Left ventricle myocardium inferior (tissue), 1 donor: ENCODE measurements around the gene AMZ2. TPM values are rescaled to one million over a fixed set of nuclear protein-coding genes. Genes with fewer than 3 reads are reported as not detected.
A peak's percentile ranks its signal among the peaks of the same experiment; 100 is the strongest.
"Not testable (repeated sequence)": the region's sequence is repeated elsewhere in the genome, so short reads cannot be mapped to it uniquely, and the experiment has no call there.

Source experiments
- DNase-seq: peaks from one replicate; pipeline ENCODE4 v3.0.0-alpha.2; 2020
- H3K27ac ChIP-seq: fragments of 200-600 bp; replicated peaks from 2 replicates; pipeline ENCODE4 v1.8.0; 2021
- H3K27me3 ChIP-seq: fragments of 200-600 bp; 2 replicates; pipeline ENCODE4 v1.8.0; 2021; ENCODE audit warnings: low read depth
- H3K36me3 ChIP-seq: fragments of 200-600 bp; 2 replicates; pipeline ENCODE4 v1.8.0; 2021
- H3K4me1 ChIP-seq: fragments of 200-600 bp; 2 replicates; pipeline ENCODE4 v1.8.0; 2021
- H3K4me3 ChIP-seq: fragments of 200-600 bp; 2 replicates; pipeline ENCODE4 v1.8.0; 2021; ENCODE audit warnings: mild to moderate bottlenecking, moderate library complexity
- H3K9me3 ChIP-seq: fragments of 200-600 bp; replicated peaks from 2 replicates; pipeline ENCODE4 v1.8.0; 2021
- CTCF ChIP-seq: fragments of 200-600 bp; IDR thresholded peaks from 2 replicates; pipeline ENCODE4 v1.8.0; 2021; ENCODE audit warnings: antibody characterized with exemption, mild to moderate bottlenecking, borderline replicate concordance
- intact Hi-C: fragments of 100-400 bp; cut with micrococcal nuclease; formaldehyde crosslinking; loops from one replicate; pipeline ENCODE4 v1.11.0; 2022
- long read RNA-seq: library from polyadenylated mRNA; unstranded; transcript quantifications from one replicate; pipeline ENCODE4 v2.0.0, GENCODE V29; 2021
- total RNA-seq: library from RNA; stranded (reverse); fragmentation: NEBNext Ultra II Directional; extraction: Animal tissue kit (Norgen Biotek cat#: 25700); gene quantifications from one replicate; pipeline ENCODE4 v1.2.1, GENCODE V29; 2021
- donor health status: DM: no; HTN: yes; CAD: no; lungs with severe emphysema.

Gene AMZ2
- 99.9 TPM for total RNA-seq
- long read RNA-seq, transcript AMZ2-203 (8 exons, 1,378 nt): minor isoform, 23 of 160 reads
- long read RNA-seq, transcript AMZ2-202 (7 exons, 2,402 nt): major isoform, 99 of 160 reads
- long read RNA-seq, partial matches to known transcripts: 3 of 160 reads
- long read RNA-seq, other reads (novel, unspliced or antisense): 32 of 160 reads

GRCh38 chr17:68247445-68248198, at the start of gene AMZ2:
Gene AMZ2 (plus strand): TSS chr17:68248043. CDS start chr17:68250188, 2,145 bp downstream.
- intact Hi-C loops: no loop called here
- no peaks in the 10 kb centered on the region for H3K27me3 ChIP-seq
- peak within 1 kb of the TSS; percentile 88 for H3K4me3 ChIP-seq
- DNase-seq: peak; percentile 94
- peaks cover 28% of the 10 kb centered on the region for H3K4me1 ChIP-seq
- peak within 1 kb of the TSS; percentile 98 for H3K27ac ChIP-seq
- no peaks in the 10 kb centered on the region for H3K9me3 ChIP-seq
- peaks cover 18% of the 10 kb centered on the region for H3K36me3 ChIP-seq
- no peak for TF ChIP-seq CTCF

- DNase-seq: no peak
- Histone ChIP-seq H3K36me3 (no peaks in the 10 kb centered on the region), H3K27ac (peak overlapping the region; percentile 9), H3K9me3 (no peaks in the 10 kb centered on the region), H3K4me3 (peak overlapping the region; percentile 68), H3K4me1 (peaks cover 57% of the 10 kb centered on the region), H3K27me3 (peaks cover 57% of the 10 kb centered on the region)
- TF ChIP-seq CTCF: no peak
- intact Hi-C loops: no loop called here
Observed at GRCh38 chr17:68198931-68199836, 48.7 kb upstream of the AMZ2 start.

GRCh38 chr17:68199837-68200688, 47.8 kb upstream of the AMZ2 start:
- H3K9me3 ChIP-seq: no peaks in the 10 kb centered on the region
- no peak for TF ChIP-seq CTCF
- intact Hi-C loops: no loop called here
- no peak for DNase-seq
- H3K27me3 ChIP-seq: peaks cover 55% of the 10 kb centered on the region
- H3K4me3 ChIP-seq: peak overlapping the region; percentile 68
- peak overlapping the region; percentile 14 for H3K27ac ChIP-seq
- peaks cover 63% of the 10 kb centered on the region for H3K4me1 ChIP-seq
- no peaks in the 10 kb centered on the region for H3K36me3 ChIP-seq

GRCh38 chr17:68200689-68201417, 47.0 kb upstream of the AMZ2 start:
- peak; percentile 74 for DNase-seq
- intact Hi-C loops: no loop called here
- Histone ChIP-seq H3K4me1 (peaks cover 63% of the 10 kb centered on the region), H3K27ac (peak overlapping the region; percentile 14), H3K36me3 (no peaks in the 10 kb centered on the region), H3K27me3 (peaks cover 47% of the 10 kb centered on the region), H3K9me3 (no peaks in the 10 kb centered on the region), H3K4me3 (peak overlapping the region; percentile 68)
- peak; percentile 91 for TF ChIP-seq CTCF

- intact Hi-C loops, H3K36me3 ChIP-seq, H3K4me3 ChIP-seq, H3K27ac ChIP-seq, DNase-seq, H3K9me3 ChIP-seq: not testable (repeated sequence)
- H3K4me1 ChIP-seq: peaks cover 62% of the 10 kb centered on the region
- peaks cover 42% of the 10 kb centered on the region for H3K27me3 ChIP-seq
Observed at GRCh38 chr17:68201418-68201771, 46.4 kb upstream of the AMZ2 start.

- H3K36me3 ChIP-seq, H3K27ac ChIP-seq, H3K9me3 ChIP-seq, DNase-seq, H3K4me3 ChIP-seq, intact Hi-C loops: not testable (repeated sequence)
- H3K4me1 ChIP-seq: peaks cover 56% of the 10 kb centered on the region
- H3K27me3 ChIP-seq: peaks cover 33% of the 10 kb centered on the region
Observed at GRCh38 chr17:68202321-68202720, 45.5 kb upstream of the AMZ2 start.
